GM12872 (cell line): ENCODE results near the gene MAP3K21.

Experiments used
- TF ChIP-seq, protein P1 (sequence below): IDR thresholded peaks from 3 replicates; pipeline ENCODE4 v1.5.1; 2011; ENCODE audit warnings: low read depth, mild to moderate bottlenecking, low read length, moderate library complexity; ENCODE audit not compliant: insufficient read depth

Gene MAP3K21

DNA sequence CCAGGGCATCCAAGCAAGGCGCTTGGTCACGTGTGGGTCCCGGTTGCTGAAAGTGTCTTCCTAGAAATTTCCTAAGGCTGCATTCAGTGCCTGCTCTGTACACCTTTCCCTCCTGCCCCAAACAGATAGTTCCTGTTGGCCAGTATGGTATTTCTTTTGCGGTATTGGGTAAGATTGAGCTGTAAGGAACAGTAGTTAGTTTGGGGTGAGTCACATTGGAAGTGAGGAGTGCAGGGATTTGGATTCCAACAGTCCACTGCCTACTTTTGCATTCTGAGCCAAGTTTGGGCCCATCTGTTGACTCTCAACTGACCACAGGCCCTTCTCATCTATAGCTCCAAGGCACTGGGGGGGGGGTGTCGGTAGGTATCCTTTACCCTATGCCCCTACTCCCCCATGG, 83.4 kb downstream of the MAP3K21 start:
- TF ChIP-seq, protein P1, sequence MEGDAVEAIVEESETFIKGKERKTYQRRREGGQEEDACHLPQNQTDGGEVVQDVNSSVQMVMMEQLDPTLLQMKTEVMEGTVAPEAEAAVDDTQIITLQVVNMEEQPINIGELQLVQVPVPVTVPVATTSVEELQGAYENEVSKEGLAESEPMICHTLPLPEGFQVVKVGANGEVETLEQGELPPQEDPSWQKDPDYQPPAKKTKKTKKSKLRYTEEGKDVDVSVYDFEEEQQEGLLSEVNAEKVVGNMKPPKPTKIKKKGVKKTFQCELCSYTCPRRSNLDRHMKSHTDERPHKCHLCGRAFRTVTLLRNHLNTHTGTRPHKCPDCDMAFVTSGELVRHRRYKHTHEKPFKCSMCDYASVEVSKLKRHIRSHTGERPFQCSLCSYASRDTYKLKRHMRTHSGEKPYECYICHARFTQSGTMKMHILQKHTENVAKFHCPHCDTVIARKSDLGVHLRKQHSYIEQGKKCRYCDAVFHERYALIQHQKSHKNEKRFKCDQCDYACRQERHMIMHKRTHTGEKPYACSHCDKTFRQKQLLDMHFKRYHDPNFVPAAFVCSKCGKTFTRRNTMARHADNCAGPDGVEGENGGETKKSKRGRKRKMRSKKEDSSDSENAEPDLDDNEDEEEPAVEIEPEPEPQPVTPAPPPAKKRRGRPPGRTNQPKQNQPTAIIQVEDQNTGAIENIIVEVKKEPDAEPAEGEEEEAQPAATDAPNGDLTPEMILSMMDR: no peak

DNA sequence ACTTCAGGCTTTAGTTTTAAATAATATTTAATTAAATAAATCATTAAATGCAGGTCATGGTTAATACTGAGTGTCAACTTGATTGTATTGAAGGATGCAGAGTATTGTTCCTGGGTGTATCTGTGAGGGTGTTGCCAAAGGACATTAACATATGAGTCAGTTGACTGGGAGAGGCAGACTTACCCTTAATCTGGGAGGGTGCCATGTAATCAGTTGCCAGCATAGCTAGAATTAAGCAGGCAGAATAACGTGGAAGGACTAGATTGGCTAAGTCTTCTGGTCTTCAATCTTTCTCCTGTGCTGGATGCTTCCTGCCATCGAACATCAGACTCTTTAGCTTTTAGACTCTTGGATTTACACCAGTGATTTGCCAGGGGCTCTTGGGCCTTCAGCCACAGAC, 85.3 kb downstream of the MAP3K21 start:
- TF ChIP-seq, protein P1: no peak

- TF ChIP-seq, protein P1: no peak
Measured at GRCh38 chr1:233421293-233421692, 93.8 kb downstream of the MAP3K21 start.

GRCh38 chr1:233424779-233425178, 97.3 kb downstream of the MAP3K21 start:
- TF ChIP-seq, protein P1: no peak

DNA sequence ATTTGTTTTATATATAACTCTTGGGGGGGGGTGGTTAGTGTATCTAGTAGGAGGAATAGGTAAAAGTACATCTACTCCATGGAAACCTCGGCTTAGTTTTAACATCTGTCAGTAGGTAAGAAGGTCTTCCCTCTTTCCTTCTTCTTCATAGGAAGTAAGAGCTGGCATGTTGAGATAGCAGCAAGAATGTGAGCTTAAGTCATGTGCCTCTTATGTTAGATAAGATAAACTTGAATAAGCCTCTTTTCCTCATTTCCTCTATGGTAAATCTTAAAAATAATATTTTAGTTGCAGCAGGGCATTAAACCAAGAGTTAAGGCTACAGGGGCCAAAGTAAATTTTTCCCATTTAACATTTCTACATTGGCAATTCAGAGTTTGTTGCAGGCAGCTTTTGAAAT, 100.4 kb downstream of the MAP3K21 start:
- TF ChIP-seq, protein P1: no peak

DNA sequence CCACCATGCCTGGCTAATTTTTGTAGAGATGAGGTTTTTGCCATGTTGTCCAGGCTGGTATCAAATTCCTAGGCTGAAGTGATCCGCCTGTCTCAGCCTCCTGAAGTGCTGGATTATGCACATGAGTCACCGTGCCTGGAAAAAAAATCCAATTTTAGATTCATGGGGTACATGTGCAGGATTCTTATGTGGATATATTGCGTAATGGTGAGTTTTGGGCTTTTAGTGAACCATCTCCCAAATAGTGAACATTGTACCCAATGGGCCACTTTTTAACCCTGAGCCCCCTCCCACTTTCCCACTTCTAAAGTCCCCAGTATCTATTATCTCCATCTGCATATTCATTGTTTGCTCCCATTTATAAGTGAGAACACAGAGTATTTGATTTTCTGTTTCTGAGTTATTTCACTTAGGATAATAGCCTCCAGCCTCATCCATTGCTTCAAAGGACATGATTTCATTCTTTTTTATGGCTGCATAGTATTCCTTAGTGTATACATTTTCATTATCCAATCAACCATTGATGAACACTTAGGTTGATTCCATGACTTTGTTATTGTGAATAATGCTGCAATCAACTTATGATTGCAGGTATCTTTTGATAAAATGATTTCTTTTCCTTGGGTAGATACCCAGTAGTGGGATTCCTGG, 104.4 kb downstream of the MAP3K21 start:
- TF ChIP-seq, protein P1: no peak

GRCh38 chr1:233432916-233433315, 105.4 kb downstream of the MAP3K21 start:
- TF ChIP-seq, protein P1: no peak
